Right ventricle myocardium superior (tissue), 1 donor: Measurements from ENCODE around the gene QSER1. TPM values are rescaled to one million over a fixed set of nuclear protein-coding genes. Genes with fewer than 3 reads are reported as not detected.
"Not testable (repeated sequence)": the region's sequence is repeated elsewhere in the genome, so short reads cannot be mapped to it uniquely, and the experiment has no call there.

Experiments
- ATAC-seq: fragments of 200-7000 bp; cut with Tn5 transposase; one replicate; pipeline ENCODE4 v1.9.1; 2020; ENCODE audit warnings: mild to moderate bottlenecking; ENCODE audit not compliant: poor library complexity
- DNase-seq: peaks from one replicate; pipeline ENCODE4 v3.0.0-alpha.2; 2020
- intact Hi-C: fragments of 100-400 bp; cut with DNase I; formaldehyde crosslinking; loops from one replicate; pipeline ENCODE4 v1.11.2; 2022
- total RNA-seq: library from RNA; stranded (reverse); fragmentation: NEBNext Ultra II Directional; extraction: Animal tissue kit (Norgen Biotek cat#: 25700); gene quantifications from one replicate; pipeline ENCODE4 v1.2.1, GENCODE V29; 2021
- donor health status: DM: no; HTN: yes; CAD: no; lungs with severe emphysema.

QSER1 gene
- total RNA-seq, 1 donor from 2014 or later = 13.3 TPM

DNA sequence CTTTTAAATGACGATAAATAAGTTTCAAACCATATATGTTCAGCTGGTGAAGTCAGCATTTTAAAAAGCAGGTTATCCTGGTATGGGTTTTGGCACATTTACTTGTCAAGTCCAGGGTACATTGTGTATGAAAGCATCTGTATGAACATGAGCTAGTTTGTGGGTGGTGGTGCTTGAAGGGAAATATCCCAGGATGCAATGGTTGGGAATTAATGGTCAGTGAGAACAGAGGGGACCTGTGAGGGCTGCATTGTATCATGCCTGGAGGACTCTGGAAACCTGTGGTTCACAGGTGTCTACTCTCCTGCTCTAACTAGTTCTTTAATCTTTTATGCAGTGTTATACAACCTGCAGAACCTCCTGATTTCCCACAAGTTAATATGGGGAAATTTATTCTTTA lies 128.9 kb downstream of the QSER1 start:
- intact Hi-C loops = no loop called here
- ATAC-seq (no peak), DNase-seq (no peak)

GRCh38 chr11:33021937-33022336 lies 129.3 kb downstream of the QSER1 start:
- ATAC-seq = no peak
- intact Hi-C loops = no loop called here
- no peak for DNase-seq

DNA sequence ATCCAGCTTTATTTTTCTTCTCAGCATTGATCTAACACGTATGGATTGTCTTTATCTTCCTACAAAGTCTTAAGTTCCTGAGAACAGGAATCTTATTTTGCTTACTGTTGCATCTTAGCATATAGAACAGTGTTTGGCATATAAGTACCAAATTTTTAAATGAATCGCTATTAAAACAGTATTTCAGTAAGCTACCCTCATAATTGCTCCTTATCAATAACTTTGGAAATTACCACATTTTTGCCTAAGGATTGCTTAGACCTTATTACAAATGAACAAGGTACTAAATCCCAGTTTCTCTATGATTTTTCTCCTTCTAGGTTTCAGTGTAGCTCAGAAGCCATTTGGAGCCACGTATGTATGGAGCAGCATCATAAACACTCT lies 132.7 kb downstream of the QSER1 start:
- intact Hi-C loops = no loop called here
- DNase-seq (no peak), ATAC-seq (no peak)

GRCh38 chr11:33027233-33027632 lies 134.6 kb downstream of the QSER1 start:
- DNase-seq = no peak
- intact Hi-C loops = no loop called here
- no peak for ATAC-seq

DNA sequence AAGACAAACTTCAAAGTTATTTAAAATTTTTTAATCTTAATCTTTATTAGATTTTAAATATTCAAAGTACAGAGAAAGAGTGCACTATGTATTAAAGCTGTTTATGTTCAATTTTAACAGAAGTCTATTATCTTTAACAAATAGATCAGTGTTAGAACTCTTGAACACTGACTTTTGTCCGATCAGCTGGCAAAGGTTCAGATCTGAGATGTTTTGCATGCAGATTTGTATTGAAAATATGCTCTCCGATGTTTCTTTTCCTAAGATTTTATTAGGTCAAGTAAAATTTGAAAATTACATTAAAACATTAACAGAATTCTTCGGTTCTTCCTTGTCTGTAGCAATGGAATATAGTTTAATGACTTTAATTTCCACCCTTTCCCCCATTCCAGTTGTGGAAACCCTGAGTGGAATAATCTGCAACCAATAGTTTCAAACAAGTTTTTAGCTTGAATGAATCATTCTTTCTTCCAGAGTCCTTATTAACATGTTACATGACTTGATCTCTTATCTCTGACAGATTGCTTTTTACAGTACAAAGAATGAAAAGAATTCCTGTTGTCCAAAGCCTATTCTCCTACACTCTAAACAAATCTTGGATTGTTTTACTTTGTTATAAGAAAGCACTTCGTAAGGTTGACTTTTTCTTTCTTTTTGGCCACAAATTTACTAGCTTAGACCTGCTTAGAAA lies 135.4 kb downstream of the QSER1 start:
- ATAC-seq (no peak), DNase-seq (no peak)
- intact Hi-C loops = no loop called here

DNA sequence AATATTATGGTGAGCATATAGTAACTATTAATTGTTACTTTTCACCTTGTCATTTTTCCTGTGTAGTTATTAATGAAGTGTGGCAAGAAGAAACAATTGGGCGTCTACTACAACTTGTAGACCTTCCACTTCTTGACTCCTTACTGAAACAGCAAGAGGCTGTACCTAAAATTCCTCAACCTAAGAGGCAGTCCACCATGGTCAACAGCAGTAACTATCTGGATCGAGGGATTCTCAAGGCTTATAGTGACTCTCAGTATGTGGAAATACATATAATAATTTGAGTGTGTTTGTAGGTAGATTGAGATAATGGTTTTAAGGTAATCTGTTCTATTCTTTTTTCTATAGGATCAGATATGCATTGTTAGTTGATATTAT lies 135.9 kb downstream of the QSER1 start:
- intact Hi-C loops = no loop called here
- no peak for DNase-seq
- no peak for ATAC-seq

- DNase-seq, intact Hi-C loops, ATAC-seq: not testable (repeated sequence)
These were observed 136.6 kb downstream of the QSER1 start for GRCh38 chr11:33029218-33029617.

Other genes with a start within 250 kb of the QSER1 start
- not detected for gene CCDC73, start 98.1 kb upstream of the QSER1 start, total RNA-seq
- gene PRRG4, start 62.9 kb upstream of the QSER1 start, total RNA-seq = 0.59 TPM
- gene DEPDC7, start 123.1 kb downstream of the QSER1 start, total RNA-seq = 0.32 TPM
- gene TCP11L1, start 146.8 kb downstream of the QSER1 start, total RNA-seq = 5.4 TPM